Testis (tissue), 2 donors: ENCODE measurements around the gene EXOSC5.

Experiments used
- POLR2A ChIP-seq: fragments of 450-650 bp; IDR thresholded peaks from one replicate; pipeline ENCODE4 v1.6.1; 2017; ENCODE audit warnings: antibody characterized with exemption, mild to moderate bottlenecking, moderate library complexity
- TF ChIP-seq, protein P1 (sequence below), 3 experiments: fragments of 450-650 bp in 2 of 3; fragments of 200-600 bp in 1 of 3; sonication (generic) in 1 of 3; IDR thresholded peaks; one replicate each; pipeline ENCODE4 v1.5.1; 2016 to 2019; ENCODE audit warnings: antibody characterized with exemption in 3 of 3, mild to moderate bottlenecking in 2 of 3, moderate library complexity in 1 of 3

DNA sequence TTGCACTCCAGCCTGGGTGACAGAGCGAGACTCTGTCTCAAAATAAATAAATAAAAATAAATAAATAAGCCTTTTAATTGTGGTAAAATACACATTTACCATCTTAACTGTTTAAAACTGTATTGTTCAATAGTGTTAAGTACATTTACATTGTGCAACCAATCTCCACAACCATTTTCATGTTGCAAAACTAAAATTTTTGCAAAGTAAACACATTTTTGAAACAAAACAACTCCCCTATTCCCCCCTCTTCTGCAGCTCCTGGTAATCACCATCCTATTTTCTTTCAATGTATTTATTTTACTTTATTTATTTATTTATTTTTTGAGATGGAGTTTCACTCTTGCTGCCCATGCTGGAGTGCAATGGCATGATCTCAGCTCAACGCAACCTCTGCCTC lies 27.4 kb downstream of the EXOSC5 start:
- TF ChIP-seq, protein P1, sequence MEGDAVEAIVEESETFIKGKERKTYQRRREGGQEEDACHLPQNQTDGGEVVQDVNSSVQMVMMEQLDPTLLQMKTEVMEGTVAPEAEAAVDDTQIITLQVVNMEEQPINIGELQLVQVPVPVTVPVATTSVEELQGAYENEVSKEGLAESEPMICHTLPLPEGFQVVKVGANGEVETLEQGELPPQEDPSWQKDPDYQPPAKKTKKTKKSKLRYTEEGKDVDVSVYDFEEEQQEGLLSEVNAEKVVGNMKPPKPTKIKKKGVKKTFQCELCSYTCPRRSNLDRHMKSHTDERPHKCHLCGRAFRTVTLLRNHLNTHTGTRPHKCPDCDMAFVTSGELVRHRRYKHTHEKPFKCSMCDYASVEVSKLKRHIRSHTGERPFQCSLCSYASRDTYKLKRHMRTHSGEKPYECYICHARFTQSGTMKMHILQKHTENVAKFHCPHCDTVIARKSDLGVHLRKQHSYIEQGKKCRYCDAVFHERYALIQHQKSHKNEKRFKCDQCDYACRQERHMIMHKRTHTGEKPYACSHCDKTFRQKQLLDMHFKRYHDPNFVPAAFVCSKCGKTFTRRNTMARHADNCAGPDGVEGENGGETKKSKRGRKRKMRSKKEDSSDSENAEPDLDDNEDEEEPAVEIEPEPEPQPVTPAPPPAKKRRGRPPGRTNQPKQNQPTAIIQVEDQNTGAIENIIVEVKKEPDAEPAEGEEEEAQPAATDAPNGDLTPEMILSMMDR (IDR thresholded peaks at IDR 0.05), result no peak
- TF ChIP-seq POLR2A, result no peak
